Ishikawa (cell line): Measurements from ENCODE around the gene MXD3.

ENCODE experiments used
- CEBPB ChIP-seq: IDR thresholded peaks from 2 replicates; pipeline ENCODE4 v1.6.1; 2012
- CREB1 ChIP-seq: IDR thresholded peaks from 2 replicates; pipeline ENCODE4 v1.6.1; 2012; ENCODE audit warnings: low read depth
- EGR1 ChIP-seq: IDR thresholded peaks from 2 replicates; pipeline ENCODE4 v1.6.1; 2012
- EP300 ChIP-seq: IDR thresholded peaks from 2 replicates; pipeline ENCODE4 v1.6.1; 2012; ENCODE audit warnings: borderline replicate concordance
- FOXM1 ChIP-seq: IDR thresholded peaks from 2 replicates; pipeline ENCODE4 v1.6.1; 2012; ENCODE audit warnings: low read depth, borderline replicate concordance
- MAX ChIP-seq: IDR thresholded peaks from 2 replicates; pipeline ENCODE4 v1.6.1; 2012
- NFIC ChIP-seq: IDR thresholded peaks from 2 replicates; pipeline ENCODE4 v1.6.1; 2012
- RAD21 ChIP-seq: IDR thresholded peaks from 2 replicates; pipeline ENCODE4 v1.6.1; 2012; ENCODE audit warnings: low read depth
- REST ChIP-seq: IDR thresholded peaks from 2 replicates; pipeline ENCODE4 v1.6.1; 2012; ENCODE audit warnings: low read depth, mild to moderate bottlenecking
- TAF1 ChIP-seq: IDR thresholded peaks from 2 replicates; pipeline ENCODE4 v1.6.1; 2012; ENCODE audit warnings: low read depth, mild to moderate bottlenecking
- TCF12 ChIP-seq: IDR thresholded peaks from 2 replicates; pipeline ENCODE4 v1.6.1; 2012; ENCODE audit warnings: low read depth
- TEAD4 ChIP-seq: IDR thresholded peaks from 2 replicates; pipeline ENCODE4 v1.6.1; 2012
- USF1 ChIP-seq: IDR thresholded peaks from 2 replicates; pipeline ENCODE4 v1.6.1; 2012
- YY1 ChIP-seq: IDR thresholded peaks from 2 replicates; pipeline ENCODE4 v1.6.1; 2012; ENCODE audit warnings: low read depth
- ZBTB7A ChIP-seq: IDR thresholded peaks from 2 replicates; pipeline ENCODE4 v1.6.1; 2012; ENCODE audit warnings: low read depth

MXD3 gene

GRCh38 chr5:177334781-177335700 is 23.3 kb upstream of the MXD3 start:
- TF ChIP-seq RAD21 (no peak), ZBTB7A (no peak), USF1 (no peak), NFIC (no peak), CREB1 (no peak), TAF1 (no peak), REST (no peak), EGR1 (no peak), TEAD4 (no peak), FOXM1 (no peak), MAX (no peak), CEBPB (no peak), EP300 (no peak), YY1 (no peak), TCF12 (no peak)

- TF ChIP-seq REST (no peak), CREB1 (no peak), TCF12 (no peak), EGR1 (no peak), CEBPB (no peak), YY1 (no peak), EP300 (no peak), RAD21 (no peak), MAX (no peak), NFIC (no peak), FOXM1 (no peak), USF1 (no peak), TEAD4 (no peak), ZBTB7A (no peak), TAF1 (no peak)
These were observed 22.5 kb upstream of the MXD3 start for GRCh38 chr5:177334155-177334551.

GRCh38 chr5:177333420-177334154 is 21.9 kb upstream of the MXD3 start:
- TF ChIP-seq NFIC, result no peak
- TF ChIP-seq ZBTB7A, result no peak
- no peak for TF ChIP-seq TCF12
- TF ChIP-seq REST, result no peak
- TF ChIP-seq FOXM1, result no peak
- no peak for TF ChIP-seq CEBPB
- no peak for TF ChIP-seq CREB1
- TF ChIP-seq TAF1, result no peak
- no peak for TF ChIP-seq EGR1
- no peak for TF ChIP-seq YY1
- TF ChIP-seq USF1, result no peak
- no peak for TF ChIP-seq EP300
- TF ChIP-seq MAX, result no peak
- no peak for TF ChIP-seq RAD21
- TF ChIP-seq TEAD4, result no peak
